Activated naive CD8-positive, alpha-beta T cell treated with anti-CD3 and anti-CD28 coated beads, Interleukin-2, amount 50 U/mL, for 24 hours (primary cell): Measurements from ENCODE around the gene PAOX.

Experiments used
- ATAC-seq: fragments of 150-1000 bp; cut with Tn5 transposase; one replicate; pipeline ENCODE4 v1.10.0; 2021
- DNase-seq: peaks from one replicate; pipeline ENCODE4 v3.0.0; 2021
- H3K27ac Mint-ChIP-seq: one replicate; pipeline ENCODE4 v1.8.0; 2021; ENCODE audit warnings: mild to moderate bottlenecking, mixed read lengths
- H3K27me3 Mint-ChIP-seq: one replicate; pipeline ENCODE4 v1.8.0; 2021; ENCODE audit warnings: mixed read lengths
- H3K36me3 Mint-ChIP-seq: one replicate; pipeline ENCODE4 v1.8.0; 2021; ENCODE audit warnings: low read depth, mixed read lengths
- H3K4me1 Mint-ChIP-seq: one replicate; pipeline ENCODE4 v1.8.0; 2021; ENCODE audit warnings: mixed read lengths
- H3K4me3 Mint-ChIP-seq: one replicate; pipeline ENCODE4 v1.8.0; 2021; ENCODE audit warnings: mild to moderate bottlenecking, moderate library complexity, mixed read lengths
- H3K9me3 Mint-ChIP-seq: one replicate; pipeline ENCODE4 v1.8.0; 2021; ENCODE audit warnings: mixed read lengths

PAOX gene

GRCh38 chr10:133379152-133379800 lies at the start of gene PAOX:
Gene PAOX (plus strand): TSS chr10:133379262. CDS start chr10:133379317, 55 bp downstream.
- Mint-ChIP-seq H3K36me3 (peaks cover 2% of the 10 kb centered on the region), H3K27ac (no peak within 1 kb of the TSS), H3K4me1 (peaks cover 8% of the 10 kb centered on the region)

DNA sequence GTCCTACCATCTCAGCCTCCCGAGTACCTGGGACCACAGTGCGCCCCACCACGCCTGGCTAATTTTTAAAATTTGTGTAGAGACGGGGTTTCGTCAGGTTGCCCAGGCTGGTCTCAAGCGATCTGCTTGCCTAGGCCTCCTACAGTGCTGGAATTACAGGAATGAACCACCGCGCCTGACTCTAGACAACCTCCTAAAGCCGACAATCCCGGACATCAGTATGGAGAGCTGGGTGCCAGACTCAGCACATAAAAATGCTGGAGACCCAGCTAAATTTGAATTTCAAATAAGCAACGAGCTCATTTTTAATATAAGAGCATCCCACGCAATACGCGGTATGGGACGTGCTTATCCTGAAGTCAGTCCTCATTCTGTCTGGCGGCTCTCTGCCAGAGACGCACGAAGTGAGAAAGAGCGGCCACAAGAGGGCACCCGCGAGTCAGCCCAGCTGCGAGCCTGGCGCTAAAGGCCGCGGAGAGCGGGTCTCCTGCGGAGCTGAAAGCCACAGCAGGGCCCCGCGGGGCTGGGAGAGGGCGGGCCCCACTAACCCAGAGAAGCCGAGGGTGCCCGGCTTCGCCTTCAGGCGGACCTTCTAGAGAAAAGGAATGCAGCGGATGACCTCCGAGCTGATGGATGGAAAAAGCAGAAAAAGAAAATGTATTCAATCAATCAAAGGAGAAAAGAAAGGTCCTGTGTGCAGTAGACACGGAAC lies 49.4 kb upstream of the PAOX start:
- H3K27ac Mint-ChIP-seq: no peak overlapping the region
- peaks cover 11% of the 10 kb centered on the region for H3K4me1 Mint-ChIP-seq
- peaks cover 55% of the 10 kb centered on the region for H3K27me3 Mint-ChIP-seq
- no peaks in the 10 kb centered on the region for H3K9me3 Mint-ChIP-seq
- peak; percentile 92 for ATAC-seq
- H3K36me3 Mint-ChIP-seq: no peaks in the 10 kb centered on the region
- no peak overlapping the region for H3K4me3 Mint-ChIP-seq
- DNase-seq: peak; percentile 92

More at GRCh38 chr10:133379152-133379800, at the start of gene PAOX:
- H3K9me3 Mint-ChIP-seq: no peaks in the 10 kb centered on the region
- H3K4me3 Mint-ChIP-seq: peak within 1 kb of the TSS; percentile 73
- ATAC-seq: peak; percentile 78
- peak; percentile 70 for DNase-seq
- no peaks in the 10 kb centered on the region for H3K27me3 Mint-ChIP-seq

DNA sequence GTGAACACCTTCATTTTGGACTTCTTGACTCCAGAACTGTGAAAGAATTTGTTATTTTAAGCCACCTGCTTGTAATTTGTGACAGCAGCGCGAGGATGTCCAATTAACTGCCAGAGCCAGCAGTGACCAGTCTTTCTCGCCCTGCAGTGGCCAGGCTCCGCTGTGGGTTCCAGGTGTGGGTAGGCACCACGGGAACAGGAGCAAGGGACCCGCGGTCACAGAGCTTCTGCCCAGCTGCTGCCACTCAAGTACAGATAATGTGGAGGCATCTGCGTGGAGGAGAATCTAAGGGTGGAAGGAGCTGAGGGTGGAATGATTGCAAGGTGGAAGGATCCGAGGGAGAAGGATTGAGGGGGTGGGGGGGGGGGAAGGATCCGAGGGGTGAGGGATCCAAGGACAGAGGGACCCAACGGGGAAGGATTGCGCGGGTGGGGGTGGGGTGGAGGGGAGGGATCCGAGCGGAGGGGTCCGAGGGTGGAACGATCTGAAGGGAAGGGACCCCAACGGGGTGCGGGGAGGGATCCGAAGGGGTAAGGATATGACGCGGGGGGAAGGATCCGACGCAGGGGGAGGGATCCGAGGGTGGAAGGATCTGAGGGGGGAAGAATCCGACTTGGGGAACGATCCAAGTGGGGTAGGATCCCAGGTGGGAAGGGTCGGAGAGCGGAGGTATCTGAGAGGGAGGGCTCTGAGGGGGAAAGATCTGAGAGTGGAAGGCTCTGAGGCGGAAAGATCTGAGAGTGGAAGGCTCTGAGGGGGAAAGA lies 45.9 kb upstream of the PAOX start:
- H3K27ac Mint-ChIP-seq: no peak overlapping the region

GRCh38 chr10:133334503-133335245 lies 44.4 kb upstream of the PAOX start:
- Mint-ChIP-seq H3K4me3 (peak overlapping the region; percentile 72), H3K27me3 (peaks cover 33% of the 10 kb centered on the region), H3K27ac (no peak overlapping the region), H3K36me3 (no peaks in the 10 kb centered on the region), H3K4me1 (peaks cover 8% of the 10 kb centered on the region), H3K9me3 (no peaks in the 10 kb centered on the region)
- ATAC-seq: no peak
- peak; percentile 33 for DNase-seq

More for the DNA sequence above, 45.9 kb upstream of the PAOX start:
- DNase-seq (no peak), ATAC-seq (no peak)
- Mint-ChIP-seq H3K9me3 (no peaks in the 10 kb centered on the region), H3K4me3 (no peak overlapping the region), H3K4me1 (peaks cover 8% of the 10 kb centered on the region), H3K27me3 (peaks cover 38% of the 10 kb centered on the region), H3K36me3 (no peaks in the 10 kb centered on the region)

- H3K4me3 Mint-ChIP-seq: peak overlapping the region; percentile 38
- DNase-seq: peak; percentile 80
- peaks cover 5% of the 10 kb centered on the region for H3K4me1 Mint-ChIP-seq
- H3K27me3 Mint-ChIP-seq: peaks cover 30% of the 10 kb centered on the region
- no peak overlapping the region for H3K27ac Mint-ChIP-seq
- H3K36me3 Mint-ChIP-seq: no peaks in the 10 kb centered on the region
- H3K9me3 Mint-ChIP-seq: no peaks in the 10 kb centered on the region
- ATAC-seq: peak; percentile 20
Observed at GRCh38 chr10:133335246-133336117, 43.6 kb upstream of the PAOX start.

DNA sequence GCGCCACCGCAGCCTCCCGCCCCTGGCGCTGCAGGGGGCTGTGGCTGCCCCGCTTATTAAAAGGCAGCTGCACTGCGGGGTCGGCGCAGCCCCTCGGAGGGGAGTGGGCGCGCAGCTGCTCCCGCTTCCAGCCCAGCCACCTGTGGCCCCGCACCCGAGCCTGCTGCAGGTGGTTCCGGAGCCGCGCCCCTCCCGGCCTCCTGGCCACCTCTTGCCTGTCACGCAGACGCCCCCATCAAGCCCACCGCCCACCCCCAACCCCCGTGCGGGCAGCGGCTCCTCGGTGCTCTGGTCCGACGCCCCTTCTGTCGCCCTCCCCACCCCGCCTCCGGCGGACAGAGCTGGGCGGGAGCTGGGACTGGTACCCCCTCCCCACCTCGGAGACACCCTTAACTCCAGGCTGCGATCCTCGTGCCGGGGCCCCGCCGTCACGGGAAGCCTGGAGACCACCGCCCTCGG lies 42.9 kb upstream of the PAOX start:
- DNase-seq (no peak), ATAC-seq (no peak)
- Mint-ChIP-seq H3K36me3 (no peaks in the 10 kb centered on the region), H3K4me3 (no peak overlapping the region), H3K4me1 (peaks cover 5% of the 10 kb centered on the region), H3K27ac (no peak overlapping the region), H3K27me3 (peaks cover 27% of the 10 kb centered on the region), H3K9me3 (no peaks in the 10 kb centered on the region)

DNA sequence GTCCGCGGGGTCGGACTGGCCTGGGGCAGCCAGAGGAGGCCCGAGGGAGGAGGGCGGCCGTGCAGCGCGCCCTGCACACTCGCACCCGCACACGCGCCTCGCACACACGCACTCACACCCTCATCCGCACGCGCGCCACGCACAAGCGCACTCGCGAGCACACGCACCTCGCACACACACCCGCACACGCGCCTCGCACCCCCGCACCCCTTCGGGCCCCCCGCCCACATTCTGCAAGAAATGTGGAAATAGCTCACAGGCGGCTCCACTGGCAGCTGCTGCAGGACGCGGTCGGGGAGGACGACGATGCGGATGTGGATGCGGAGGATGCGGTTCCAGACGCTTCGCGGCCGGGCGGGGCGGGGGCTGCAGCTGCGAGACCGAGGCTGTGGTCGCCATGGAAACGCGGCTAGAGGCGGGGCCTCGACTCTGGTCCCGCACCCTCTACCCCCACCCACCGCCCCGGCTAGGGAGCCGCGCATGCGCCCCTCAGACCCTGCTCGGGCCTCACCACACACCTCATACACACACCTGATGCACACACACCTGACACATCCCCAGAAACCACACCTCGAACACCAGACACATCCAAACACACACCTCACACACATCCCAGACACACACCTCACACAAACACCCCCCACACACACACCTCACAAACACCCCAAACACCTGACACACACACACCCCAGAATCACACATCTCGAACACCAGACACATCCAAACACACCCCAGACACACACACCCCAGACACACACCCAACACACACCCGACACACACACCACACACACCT lies 42.3 kb upstream of the PAOX start, which contains the start of gene CALY:
CALY (minus strand) TSS at position 320 of the 793 bp plus-strand sequence. CDS start 7,907 bp downstream, outside the sequence.
- Mint-ChIP-seq H3K4me3 (peak within 1 kb of the TSS; percentile 38), H3K4me1 (peaks cover 5% of the 10 kb centered on the region), H3K9me3 (no peaks in the 10 kb centered on the region), H3K36me3 (no peaks in the 10 kb centered on the region), H3K27ac (no peak within 1 kb of the TSS), H3K27me3 (peaks cover 25% of the 10 kb centered on the region)
- ATAC-seq (peak; percentile 33), DNase-seq (peak; percentile 71)

GRCh38 chr10:133337370-133337725 lies 41.7 kb upstream of the PAOX start:
- no peak overlapping the region for H3K27ac Mint-ChIP-seq
- no peak for DNase-seq
- no peak overlapping the region for H3K4me3 Mint-ChIP-seq
- peaks cover 5% of the 10 kb centered on the region for H3K4me1 Mint-ChIP-seq
- no peaks in the 10 kb centered on the region for H3K9me3 Mint-ChIP-seq
- H3K36me3 Mint-ChIP-seq: no peaks in the 10 kb centered on the region
- no peak for ATAC-seq
- peaks cover 23% of the 10 kb centered on the region for H3K27me3 Mint-ChIP-seq

GRCh38 chr10:133338080-133339071 lies 40.7 kb upstream of the PAOX start:
- Mint-ChIP-seq H3K9me3 (no peaks in the 10 kb centered on the region), H3K4me3 (no peak overlapping the region), H3K4me1 (peaks cover 6% of the 10 kb centered on the region), H3K27me3 (peaks cover 24% of the 10 kb centered on the region), H3K27ac (no peak overlapping the region), H3K36me3 (no peaks in the 10 kb centered on the region)
- no peak for DNase-seq
- ATAC-seq: no peak

DNA sequence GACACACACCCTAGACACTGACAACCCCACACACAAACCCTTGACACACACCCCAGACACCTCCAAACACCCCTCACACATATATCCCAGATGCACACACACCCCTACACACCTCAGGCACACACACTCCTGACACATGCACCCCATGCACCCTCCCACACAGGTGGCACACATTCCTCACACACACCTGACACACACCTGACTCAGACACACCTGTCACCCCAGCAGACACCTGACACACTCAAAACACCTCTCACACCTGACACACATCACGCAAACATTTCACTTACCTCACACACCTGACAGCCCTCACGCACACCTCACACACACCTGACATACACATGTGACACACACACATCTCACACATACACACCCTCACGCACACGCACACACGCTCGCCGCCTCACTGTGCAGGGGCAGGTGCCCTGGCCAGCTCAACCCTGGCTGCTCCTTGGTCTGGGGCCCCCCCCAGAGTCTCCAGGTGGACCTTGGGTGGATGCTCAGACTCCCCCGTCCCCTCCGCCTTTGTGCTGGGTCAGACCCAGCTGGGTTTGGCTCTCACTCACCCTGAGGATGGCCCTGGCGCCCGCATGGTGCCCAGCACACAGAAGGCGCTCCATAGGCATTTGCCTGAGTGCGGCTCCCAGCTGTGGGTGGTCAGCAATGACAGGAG lies 39.2 kb upstream of the PAOX start:
- Mint-ChIP-seq H3K27me3 (peaks cover 29% of the 10 kb centered on the region), H3K4me1 (peaks cover 5% of the 10 kb centered on the region), H3K36me3 (no peaks in the 10 kb centered on the region), H3K27ac (no peak overlapping the region), H3K9me3 (no peaks in the 10 kb centered on the region), H3K4me3 (no peak overlapping the region)
- ATAC-seq: no peak
- DNase-seq: no peak

DNA sequence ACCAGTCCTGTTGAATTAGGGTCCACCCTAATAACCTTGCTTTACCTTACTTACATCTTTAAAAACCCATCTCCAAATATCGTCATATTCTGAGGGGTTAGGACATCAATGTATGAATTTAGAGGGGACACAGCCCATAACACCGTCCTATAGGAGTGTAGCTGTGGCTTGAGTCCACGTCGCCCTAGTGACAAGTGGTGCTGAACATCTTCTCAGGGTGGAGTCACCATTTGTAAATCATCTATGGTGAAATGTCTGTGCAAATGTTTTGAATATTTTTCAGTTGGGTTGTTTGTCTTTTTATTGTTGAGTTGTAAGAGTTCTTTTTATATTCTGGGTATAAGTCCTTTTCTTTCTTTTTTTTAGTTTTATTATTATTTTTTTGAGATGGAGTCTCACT lies 37.1 kb upstream of the PAOX start:
- peaks cover 3% of the 10 kb centered on the region for H3K4me1 Mint-ChIP-seq
- H3K27ac Mint-ChIP-seq: no peak overlapping the region
- H3K36me3 Mint-ChIP-seq: no peaks in the 10 kb centered on the region
- H3K27me3 Mint-ChIP-seq: peaks cover 44% of the 10 kb centered on the region
- H3K9me3 Mint-ChIP-seq: no peaks in the 10 kb centered on the region
- DNase-seq (no peak), ATAC-seq (no peak)
- no peak overlapping the region for H3K4me3 Mint-ChIP-seq
